Skeletal muscle tissue (tissue), 4 donors: ENCODE measurements around the gene TMEM61. TPM values are rescaled to one million over a fixed set of nuclear protein-coding genes. Genes with fewer than 3 reads are reported as not detected.

Experiments
- H3K27ac ChIP-seq: one replicate; pipeline ENCODE4 v1.7.0; 2013; ENCODE audit warnings: mild to moderate bottlenecking, low read depth, low read length, inconsistent platforms
- H3K27me3 ChIP-seq, 3 donors: one replicate each; pipeline ENCODE4 v1.7.0; 2013; ENCODE audit warnings: low read length in 3 of 3; ENCODE audit not compliant: control insufficient read depth in 3 of 3, insufficient read depth in 3 of 3
- H3K36me3 ChIP-seq, 3 donors: one replicate each; pipeline ENCODE4 v1.7.0; 2013; ENCODE audit warnings: low read length in 3 of 3; ENCODE audit not compliant: control insufficient read depth in 3 of 3, insufficient read depth in 3 of 3
- H3K4me1 ChIP-seq, 3 donors: one replicate each; pipeline ENCODE4 v1.7.0; 2013; ENCODE audit warnings: low read length in 3 of 3, mild to moderate bottlenecking in 3 of 3; ENCODE audit not compliant: control insufficient read depth in 3 of 3, insufficient read depth in 3 of 3
- H3K4me3 ChIP-seq, 3 donors: one replicate each; pipeline ENCODE4 v1.7.0; 2013; ENCODE audit warnings: low read length in 3 of 3
- H3K9ac ChIP-seq, 3 donors: one replicate each; pipeline ENCODE4 v1.7.0; 2013; ENCODE audit warnings: low read length in 3 of 3, mild to moderate bottlenecking in 3 of 3, moderate library complexity in 2 of 3, low read depth in 1 of 3
- H3K9me3 ChIP-seq, 3 donors: one replicate each; pipeline ENCODE4 v1.7.0; 2013; ENCODE audit warnings: low read length in 3 of 3; ENCODE audit not compliant: control insufficient read depth in 3 of 3
- total RNA-seq: library from RNA; depleted of rRNA; stranded (reverse); fragments of >200 nt; gene quantifications from one replicate; pipeline ENCODE4 v1.2.3, GENCODE V29; 2014
- donor health status: Osteomylitis.

TMEM61 gene
- total RNA-seq, 1 donor from 2014 or later, result not detected

GRCh38 chr1:55034476-55035133, 54.2 kb downstream of the TMEM61 start:
- peaks cover 5 to 7% (median 6%) of the 10 kb centered on the region in 3 donors for H3K4me1 ChIP-seq

GRCh38 chr1:55035904-55036303, 55.5 kb downstream of the TMEM61 start:
- Histone ChIP-seq H3K27ac (no peak overlapping the region), H3K9ac (no peak overlapping the region), H3K36me3 (no peaks in the 10 kb centered on the region), H3K4me1 (peaks cover 7 to 14% (median 9%) of the 10 kb centered on the region in 3 donors), H3K9me3 (no peaks in the 10 kb centered on the region), H3K27me3 (peaks cover 53 to 63% (median 59%) of the 10 kb centered on the region in 3 donors), H3K4me3 (no peak overlapping the region)

More at GRCh38 chr1:55034476-55035133, 54.2 kb downstream of the TMEM61 start:
- Histone ChIP-seq H3K4me3 (no peak overlapping the region), H3K27ac (no peak overlapping the region), H3K9me3 (no peaks in the 10 kb centered on the region), H3K36me3 (no peaks in the 10 kb centered on the region), H3K27me3 (peaks cover 40 to 50% (median 46%) of the 10 kb centered on the region in 3 donors), H3K9ac (no peak overlapping the region)

GRCh38 chr1:55037733-55038551, 57.5 kb downstream of the TMEM61 start:
- Histone ChIP-seq H3K9ac (no peak overlapping the region), H3K4me3 (no peak overlapping the region), H3K27me3 (peaks cover 57 to 67% (median 63%) of the 10 kb centered on the region in 3 donors), H3K4me1 (peaks cover 7 to 14% (median 9%) of the 10 kb centered on the region in 3 donors), H3K9me3 (no peaks in the 10 kb centered on the region), H3K27ac (no peak overlapping the region), H3K36me3 (no peaks in the 10 kb centered on the region)

- H3K36me3 ChIP-seq, result no peaks in the 10 kb centered on the region
- no peaks in the 10 kb centered on the region for H3K9me3 ChIP-seq
- no peak overlapping the region for H3K9ac ChIP-seq
- no peak overlapping the region for H3K4me3 ChIP-seq
- no peak overlapping the region for H3K27ac ChIP-seq
- H3K27me3 ChIP-seq, result peaks cover 55 to 63% (median 61%) of the 10 kb centered on the region in 3 donors
- H3K4me1 ChIP-seq, result peaks cover 7 to 14% (median 9%) of the 10 kb centered on the region in 3 donors
Observed at GRCh38 chr1:55038552-55038838, 58.1 kb downstream of the TMEM61 start.

GRCh38 chr1:55038974-55039341, 58.5 kb downstream of the TMEM61 start:
- Histone ChIP-seq H3K27ac (no peak overlapping the region), H3K27me3 (peaks cover 50 to 63% (median 57%) of the 10 kb centered on the region in 3 donors), H3K36me3 (no peaks in the 10 kb centered on the region), H3K9me3 (no peaks in the 10 kb centered on the region), H3K9ac (peak overlapping the region in 1 of 3 donors; percentile 45), H3K4me1 (peaks cover 7 to 14% (median 9%) of the 10 kb centered on the region in 3 donors), H3K4me3 (no peak overlapping the region)

GRCh38 chr1:55039342-55040082, 59.1 kb downstream of the TMEM61 start, which contains the start of gene PCSK9:
Gene PCSK9 (plus strand): TSS chr1:55039548. CDS start chr1:55039838, 290 bp downstream.
- H3K27me3 ChIP-seq, result peaks cover 50 to 61% (median 57%) of the 10 kb centered on the region in 3 donors
- H3K27ac ChIP-seq, result no peak within 1 kb of the TSS
- H3K9me3 ChIP-seq, result no peaks in the 10 kb centered on the region
- no peaks in the 10 kb centered on the region for H3K36me3 ChIP-seq
- peak within 1 kb of the TSS in 1 of 3 donors; percentile 45 for H3K9ac ChIP-seq
- H3K4me1 ChIP-seq, result peaks cover 7 to 14% (median 9%) of the 10 kb centered on the region in 3 donors
- peak within 1 kb of the TSS; percentile 3 to 52 (median 51) for H3K4me3 ChIP-seq

GRCh38 chr1:55040083-55040932, 59.9 kb downstream of the TMEM61 start:
- H3K4me3 ChIP-seq, result peak overlapping the region; percentile 3 to 52 (median 51)
- H3K9me3 ChIP-seq, result no peaks in the 10 kb centered on the region
- H3K27ac ChIP-seq, result no peak overlapping the region
- H3K4me1 ChIP-seq, result peaks cover 7 to 14% (median 9%) of the 10 kb centered on the region in 3 donors
- H3K36me3 ChIP-seq, result no peaks in the 10 kb centered on the region
- peaks cover 50 to 56% (median 53%) of the 10 kb centered on the region in 3 donors for H3K27me3 ChIP-seq
- peak overlapping the region in 1 of 3 donors; percentile 45 for H3K9ac ChIP-seq

GRCh38 chr1:55040933-55041494, 60.6 kb downstream of the TMEM61 start:
- H3K27ac ChIP-seq, result no peak overlapping the region
- no peaks in the 10 kb centered on the region for H3K36me3 ChIP-seq
- no peak overlapping the region for H3K9ac ChIP-seq
- peaks cover 47 to 57% (median 51%) of the 10 kb centered on the region in 3 donors for H3K27me3 ChIP-seq
- H3K4me1 ChIP-seq, result peaks cover 7 to 14% (median 9%) of the 10 kb centered on the region in 3 donors
- no peaks in the 10 kb centered on the region for H3K9me3 ChIP-seq
- no peak overlapping the region for H3K4me3 ChIP-seq

GRCh38 chr1:55041613-55042012, 61.2 kb downstream of the TMEM61 start:
- H3K9me3 ChIP-seq, result no peaks in the 10 kb centered on the region
- no peak overlapping the region for H3K27ac ChIP-seq
- H3K4me3 ChIP-seq, result no peak overlapping the region
- H3K27me3 ChIP-seq, result peaks cover 44 to 52% (median 46%) of the 10 kb centered on the region in 3 donors
- H3K36me3 ChIP-seq, result no peaks in the 10 kb centered on the region
- peaks cover 7 to 14% (median 9%) of the 10 kb centered on the region in 3 donors for H3K4me1 ChIP-seq
- no peak overlapping the region for H3K9ac ChIP-seq
